HEK293 (cell line): ENCODE results near the gene TANGO2.

Source experiments
- CTCF ChIA-PET: fragments of 350-600 bp; formaldehyde crosslinking; extraction: SDS; loops from one replicate; lab custom pipeline; 2021; ENCODE audit warnings: antibody characterized with exemption; lab: Yijun Ruan, JAX
- POLR2A ChIA-PET: fragments of 300-600 bp; formaldehyde crosslinking; extraction: SDS; loops from one replicate; lab custom pipeline; 2020; ENCODE audit warnings: antibody characterized with exemption, inconsistent platforms; lab: Yijun Ruan, JAX
- H3K27ac ChIP-seq: fragments of 200-500 bp; sonication (Bioruptor generic); 2 replicates; pipeline ENCODE4 v1.5.1; 2014; ENCODE audit warnings: low read depth, low read length, control low read depth, inconsistent platforms; ENCODE audit errors: extremely low read depth
- H3K36me3 ChIP-seq, 2 experiments: fragments of 200-500 bp in 1 of 2; sonication (Bioruptor generic) in 1 of 2; 1 replicate in 1 of 2; 2 replicates in 1 of 2; pipeline ENCODE4 v1.5.1; 2014 to 2017; ENCODE audit warnings: inconsistent platforms in 2 of 2, low read length in 2 of 2; ENCODE audit not compliant: control insufficient read depth in 2 of 2, insufficient read depth in 1 of 2
- H3K4me1 ChIP-seq: fragments of 200-500 bp; sonication (Bioruptor generic); 2 replicates; pipeline ENCODE4 v1.5.1; 2014; ENCODE audit warnings: mild to moderate bottlenecking, low read length, inconsistent platforms; ENCODE audit not compliant: control insufficient read depth, insufficient read depth
- H3K4me3 ChIP-seq: 2 replicates; pipeline ENCODE4 v1.5.1; 2011; ENCODE audit warnings: low read depth, mild to moderate bottlenecking, control low read depth, low read length, moderate library complexity
- H3K9me3 ChIP-seq: fragments of 200-500 bp; sonication (Bioruptor generic); 2 replicates; pipeline ENCODE4 v1.5.1; 2014; ENCODE audit warnings: low read depth, low read length, inconsistent platforms; ENCODE audit not compliant: control insufficient read depth, insufficient read depth
- AEBP2 ChIP-seq: fragments of 450-650 bp; formaldehyde crosslinking; IDR thresholded peaks from 2 replicates; pipeline ENCODE4 v1.5.1; 2016; ENCODE audit warnings: missing biosample characterization, missing genetic modification characterization, borderline replicate concordance
- IKZF3 ChIP-seq: fragments of 450-650 bp; IDR thresholded peaks from 2 replicates; pipeline ENCODE4 v1.5.0; 2018; ENCODE audit warnings: missing biosample characterization, mild to moderate bottlenecking, missing genetic modification characterization, moderate library complexity
- SCRT1 ChIP-seq: fragments of 450-650 bp; formaldehyde crosslinking; IDR thresholded peaks from 2 replicates; pipeline ENCODE4 v1.5.1; 2016; ENCODE audit warnings: missing biosample characterization, missing genetic modification characterization, borderline replicate concordance
- YY2 ChIP-seq: fragments of 450-650 bp; formaldehyde crosslinking; IDR thresholded peaks from 2 replicates; pipeline ENCODE4 v1.5.1; 2016; ENCODE audit warnings: missing biosample characterization, missing genetic modification characterization
- ZBTB11 ChIP-seq: fragments of 450-650 bp; formaldehyde crosslinking; conservative IDR thresholded peaks from 2 replicates; pipeline ENCODE4 v1.5.1; 2016; ENCODE audit warnings: low read depth, missing biosample characterization, missing genetic modification characterization
- ZBTB20 ChIP-seq: fragments of 450-650 bp; formaldehyde crosslinking; IDR thresholded peaks from 2 replicates; pipeline ENCODE4 v1.5.1; 2016; ENCODE audit warnings: missing biosample characterization, missing genetic modification characterization
- ZBTB44 ChIP-seq: fragments of 450-650 bp; IDR thresholded peaks from 2 replicates; pipeline ENCODE4 v1.5.1; 2018; ENCODE audit warnings: missing biosample characterization, mild to moderate bottlenecking, missing genetic modification characterization
- ZBTB48 ChIP-seq: fragments of 450-650 bp; formaldehyde crosslinking; IDR thresholded peaks from 2 replicates; pipeline ENCODE4 v1.5.1; 2016; ENCODE audit warnings: missing biosample characterization, missing genetic modification characterization
- ZNF10 ChIP-seq: fragments of 450-650 bp; formaldehyde crosslinking; IDR thresholded peaks from 2 replicates; pipeline ENCODE4 v1.5.1; 2017; ENCODE audit warnings: missing biosample characterization, missing genetic modification characterization
- ZNF140 ChIP-seq: fragments of 450-650 bp; formaldehyde crosslinking; IDR thresholded peaks from 2 replicates; pipeline ENCODE4 v1.5.1; 2016; ENCODE audit warnings: missing biosample characterization, missing genetic modification characterization
- ZNF544 ChIP-seq: fragments of 450-650 bp; formaldehyde crosslinking; IDR thresholded peaks from 2 replicates; pipeline ENCODE4 v1.5.0; 2017; ENCODE audit warnings: missing biosample characterization, missing genetic modification characterization
- ZNF549 ChIP-seq: fragments of 450-650 bp; IDR thresholded peaks from 2 replicates; pipeline ENCODE4 v1.5.1; 2018; ENCODE audit warnings: missing biosample characterization, missing genetic modification characterization, mild to moderate bottlenecking, inconsistent platforms, moderate library complexity
- ZNF610 ChIP-seq: fragments of 450-650 bp; formaldehyde crosslinking; IDR thresholded peaks from 2 replicates; pipeline ENCODE4 v1.5.1; 2016; ENCODE audit warnings: missing biosample characterization, missing genetic modification characterization, borderline replicate concordance
- ZNF660 ChIP-seq: fragments of 450-650 bp; IDR thresholded peaks from 2 replicates; pipeline ENCODE4 v1.5.1; 2018; ENCODE audit warnings: missing biosample characterization, mild to moderate bottlenecking, missing genetic modification characterization
- ZNF791 ChIP-seq: fragments of 450-650 bp; formaldehyde crosslinking; IDR thresholded peaks from 2 replicates; pipeline ENCODE4 v1.5.1; 2016; ENCODE audit warnings: missing biosample characterization, missing genetic modification characterization
- ZNF830 ChIP-seq: fragments of 450-650 bp; IDR thresholded peaks from 2 replicates; pipeline ENCODE4 v1.5.0; 2018; ENCODE audit warnings: missing biosample characterization, missing genetic modification characterization, low read depth, mild to moderate bottlenecking, moderate library complexity
- TF ChIP-seq, protein P1 (sequence below): fragments of 450-650 bp; formaldehyde crosslinking; IDR thresholded peaks from 2 replicates; pipeline ENCODE4 v1.5.1; 2016; ENCODE audit warnings: missing biosample characterization, missing genetic modification characterization
- TF ChIP-seq, protein P2 (sequence below): fragments of 450-650 bp; formaldehyde crosslinking; IDR thresholded peaks from 2 replicates; pipeline ENCODE4 v1.5.1; 2016; ENCODE audit warnings: missing biosample characterization, missing genetic modification characterization

TANGO2 gene

DNA sequence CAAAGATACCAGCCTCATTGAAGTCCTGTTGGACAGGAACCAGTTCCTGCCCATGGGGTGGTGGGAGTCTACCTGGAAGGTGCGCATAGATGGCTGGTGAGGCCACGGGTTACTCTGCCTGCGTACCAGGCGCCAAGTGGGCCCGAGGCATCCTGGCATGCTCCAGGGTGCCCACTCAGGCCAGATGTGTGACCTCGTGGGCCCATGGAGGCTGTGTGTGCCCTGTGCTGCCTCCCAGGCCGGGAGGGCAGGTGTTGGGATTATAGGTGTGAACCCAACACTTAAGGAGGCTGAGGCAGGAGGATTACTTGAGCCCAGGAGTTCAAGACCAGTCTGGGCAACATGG lies 23.1 kb downstream of the TANGO2 start (continued):
- TF ChIP-seq ZBTB11 (tag by site-specific recombination) (no peak), ZNF660 (tag by site-specific recombination) (no peak), SCRT1 (tag by site-specific recombination) (no peak), YY2 (tag by site-specific recombination) (no peak), ZNF549 (tag by site-specific recombination) (no peak), ZNF791 (tag by site-specific recombination) (no peak)
- TF ChIP-seq, protein P1, sequence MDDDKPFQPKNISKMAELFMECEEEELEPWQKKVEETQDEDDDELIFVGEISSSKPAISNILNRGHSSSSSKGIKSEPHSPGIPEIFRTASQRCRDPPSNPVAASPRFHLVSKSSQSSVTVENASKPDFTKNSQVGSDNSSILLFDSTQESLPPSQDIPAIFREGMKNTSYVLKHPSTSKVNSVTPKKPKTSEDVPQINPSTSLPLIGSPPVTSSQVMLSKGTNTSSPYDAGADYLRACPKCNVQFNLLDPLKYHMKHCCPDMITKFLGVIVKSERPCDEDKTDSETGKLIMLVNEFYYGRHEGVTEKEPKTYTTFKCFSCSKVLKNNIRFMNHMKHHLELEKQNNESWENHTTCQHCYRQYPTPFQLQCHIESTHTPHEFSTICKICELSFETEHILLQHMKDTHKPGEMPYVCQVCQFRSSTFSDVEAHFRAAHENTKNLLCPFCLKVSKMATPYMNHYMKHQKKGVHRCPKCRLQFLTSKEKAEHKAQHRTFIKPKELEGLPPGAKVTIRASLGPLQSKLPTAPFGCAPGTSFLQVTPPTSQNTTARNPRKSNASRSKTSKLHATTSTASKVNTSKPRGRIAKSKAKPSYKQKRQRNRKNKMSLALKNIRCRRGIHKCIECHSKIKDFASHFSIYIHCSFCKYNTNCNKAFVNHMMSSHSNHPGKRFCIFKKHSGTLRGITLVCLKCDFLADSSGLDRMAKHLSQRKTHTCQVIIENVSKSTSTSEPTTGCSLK (tag by site-specific recombination), result no peak

- Histone ChIP-seq H3K36me3 (peaks cover 0 to 40% of the 10 kb centered on the region in 2 experiments; a peak in 1 of 3 replicates), H3K4me3 (no peak overlapping the region), H3K9me3 (no peaks in the 10 kb centered on the region), H3K27ac (no peak overlapping the region), H3K4me1 (no peaks in the 10 kb centered on the region)
- TF ChIP-seq ZNF610, result no peak
- no peak for TF ChIP-seq ZNF10 (tag by site-specific recombination)
- TF ChIP-seq ZNF830 (tag by site-specific recombination), result no peak
- TF ChIP-seq, protein P2, sequence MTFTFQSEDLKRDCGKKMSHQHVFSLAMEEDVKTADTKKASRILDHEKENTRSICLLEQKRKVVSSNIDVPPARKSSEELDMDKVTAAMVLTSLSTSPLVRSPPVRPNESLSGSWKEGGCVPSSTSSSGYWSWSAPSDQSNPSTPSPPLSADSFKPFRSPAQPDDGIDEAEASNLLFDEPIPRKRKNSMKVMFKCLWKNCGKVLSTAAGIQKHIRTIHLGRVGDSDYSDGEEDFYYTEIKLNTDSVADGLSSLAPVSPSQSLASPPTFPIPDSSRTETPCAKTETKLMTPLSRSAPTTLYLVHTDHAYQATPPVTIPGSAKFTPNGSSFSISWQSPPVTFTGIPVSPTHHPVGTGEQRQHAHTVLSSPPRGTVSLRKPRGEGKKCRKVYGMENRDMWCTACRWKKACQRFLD, result no peak
- no peak for TF ChIP-seq ZBTB48 (tag by site-specific recombination)
- TF ChIP-seq ZNF140, result no peak
- no peak for TF ChIP-seq AEBP2 (tag by site-specific recombination)
- no peak for TF ChIP-seq ZNF544 (tag by site-specific recombination)
- TF ChIP-seq ZBTB20 (tag by site-specific recombination), result no peak
- no peak for TF ChIP-seq ZBTB44 (tag by site-specific recombination)
- TF ChIP-seq IKZF3 (tag by site-specific recombination), result no peak
- no peak for TF ChIP-seq ZNF549 (tag by site-specific recombination)
- ChIA-PET CTCF (no interaction called here), POLR2A (interaction anchor here (0.6 to 0.7 kb wide), 3 partner anchors 12 to 189 kb away, joined by 3 to 10 read pairs (median 4); no protein-coding TSS in a partner anchor)
Measured at GRCh38 chr22:20044495-20045151, 23.7 kb downstream of the TANGO2 start.
